ENCODE data around the gene SLAIN1.

- TF ChIP-seq EZH2 (IDR thresholded peaks at IDR 0.05; ENCODE audit: insufficient read depth, poor library complexity, severe bottlenecking) (no peak), EZH2phosphoT487 (IDR thresholded peaks at IDR 0.05; ENCODE audit: insufficient read depth, low read depth) (no peak)
Observed at GRCh38 chr13:77784515-77784914, 87.0 kb downstream of the SLAIN1 start.

Measured in GM23248 (cell line).